Suprapubic skin (tissue), 4 donors: ENCODE data around the gene COL6A1.

Source experiments
- EP300 ChIP-seq: sonication (generic); formaldehyde crosslinking; IDR thresholded peaks from one replicate; pipeline ENCODE4 v1.6.1; 2017; ENCODE audit warnings: antibody characterized with exemption
- POLR2AphosphoS5 ChIP-seq, 3 donors: sonication (generic); formaldehyde crosslinking; IDR thresholded peaks; one replicate each; pipeline ENCODE4 v1.6.1; 2017; ENCODE audit warnings: antibody characterized with exemption in 3 of 3
- TF ChIP-seq, protein P1 (sequence below), 2 donors: fragments of 200-600 bp in 1 of 2; fragments of 450-650 bp in 1 of 2; sonication (generic) in 1 of 2; IDR thresholded peaks; one replicate each; pipeline ENCODE4 v1.5.1; 2016 to 2019; ENCODE audit warnings: antibody characterized with exemption in 2 of 2, mild to moderate bottlenecking in 1 of 2, moderate library complexity in 1 of 2

GRCh38 chr21:45943630-45944540 lies 37.7 kb upstream of the COL6A1 start:
- TF ChIP-seq EP300 (no peak), POLR2AphosphoS5 (IDR thresholded peaks at IDR 0.05) (no peak)
- TF ChIP-seq, protein P1, sequence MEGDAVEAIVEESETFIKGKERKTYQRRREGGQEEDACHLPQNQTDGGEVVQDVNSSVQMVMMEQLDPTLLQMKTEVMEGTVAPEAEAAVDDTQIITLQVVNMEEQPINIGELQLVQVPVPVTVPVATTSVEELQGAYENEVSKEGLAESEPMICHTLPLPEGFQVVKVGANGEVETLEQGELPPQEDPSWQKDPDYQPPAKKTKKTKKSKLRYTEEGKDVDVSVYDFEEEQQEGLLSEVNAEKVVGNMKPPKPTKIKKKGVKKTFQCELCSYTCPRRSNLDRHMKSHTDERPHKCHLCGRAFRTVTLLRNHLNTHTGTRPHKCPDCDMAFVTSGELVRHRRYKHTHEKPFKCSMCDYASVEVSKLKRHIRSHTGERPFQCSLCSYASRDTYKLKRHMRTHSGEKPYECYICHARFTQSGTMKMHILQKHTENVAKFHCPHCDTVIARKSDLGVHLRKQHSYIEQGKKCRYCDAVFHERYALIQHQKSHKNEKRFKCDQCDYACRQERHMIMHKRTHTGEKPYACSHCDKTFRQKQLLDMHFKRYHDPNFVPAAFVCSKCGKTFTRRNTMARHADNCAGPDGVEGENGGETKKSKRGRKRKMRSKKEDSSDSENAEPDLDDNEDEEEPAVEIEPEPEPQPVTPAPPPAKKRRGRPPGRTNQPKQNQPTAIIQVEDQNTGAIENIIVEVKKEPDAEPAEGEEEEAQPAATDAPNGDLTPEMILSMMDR (IDR thresholded peaks at IDR 0.05): no peak
